ENCODE measurements around the gene CASKIN2. TPM values are rescaled to one million over a fixed set of nuclear protein-coding genes. Genes with fewer than 3 reads are reported as not detected.
"Not testable (repeated sequence)": the region's sequence is repeated elsewhere in the genome, so short reads cannot be mapped to it uniquely, and the experiment has no call there.

Gene CASKIN2
- polyA plus RNA-seq, 1 donor, result 32.0 TPM

DNA sequence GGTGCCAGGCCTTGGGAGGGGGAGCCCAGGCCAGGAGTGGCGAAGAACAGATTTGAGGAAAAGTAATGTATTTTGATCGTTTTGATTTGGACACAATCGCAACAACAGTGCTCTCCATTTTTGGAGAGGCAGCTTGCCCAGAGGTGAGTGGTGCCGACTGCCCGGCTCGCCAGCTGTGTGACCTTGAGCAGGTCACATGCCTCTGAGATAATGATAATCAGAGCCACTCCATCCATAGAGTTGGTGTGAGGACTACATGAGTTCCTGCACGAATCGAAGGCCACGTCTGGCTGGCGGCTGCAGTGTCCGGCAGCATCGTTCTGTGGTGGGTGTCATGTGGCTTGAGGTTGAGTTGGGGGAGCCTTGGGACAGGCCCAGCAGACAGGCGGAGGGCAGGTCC, 30.8 kb upstream of the CASKIN2 start:
- no peak for DNase-seq

DNA sequence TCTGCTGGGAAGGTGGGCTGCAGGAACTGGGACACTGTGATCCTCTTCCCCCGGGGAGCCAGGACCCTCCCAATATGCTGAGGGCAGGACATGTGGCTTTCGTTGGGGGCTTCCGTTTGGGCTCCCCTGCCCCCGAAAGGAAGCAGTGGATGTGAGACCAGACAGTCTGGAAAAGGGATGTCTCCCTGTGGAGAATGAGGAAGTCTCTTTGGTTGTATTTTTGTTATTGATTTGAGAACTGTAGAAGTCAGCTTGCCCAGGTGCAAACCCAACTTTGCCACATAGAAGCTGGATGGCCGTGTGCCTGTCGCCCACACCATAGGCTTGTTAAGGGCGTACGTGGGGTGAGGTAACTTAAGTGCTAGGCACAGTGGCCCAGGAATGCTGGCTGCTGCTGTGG, 28.9 kb upstream of the CASKIN2 start:
- no peak for DNase-seq

DNA sequence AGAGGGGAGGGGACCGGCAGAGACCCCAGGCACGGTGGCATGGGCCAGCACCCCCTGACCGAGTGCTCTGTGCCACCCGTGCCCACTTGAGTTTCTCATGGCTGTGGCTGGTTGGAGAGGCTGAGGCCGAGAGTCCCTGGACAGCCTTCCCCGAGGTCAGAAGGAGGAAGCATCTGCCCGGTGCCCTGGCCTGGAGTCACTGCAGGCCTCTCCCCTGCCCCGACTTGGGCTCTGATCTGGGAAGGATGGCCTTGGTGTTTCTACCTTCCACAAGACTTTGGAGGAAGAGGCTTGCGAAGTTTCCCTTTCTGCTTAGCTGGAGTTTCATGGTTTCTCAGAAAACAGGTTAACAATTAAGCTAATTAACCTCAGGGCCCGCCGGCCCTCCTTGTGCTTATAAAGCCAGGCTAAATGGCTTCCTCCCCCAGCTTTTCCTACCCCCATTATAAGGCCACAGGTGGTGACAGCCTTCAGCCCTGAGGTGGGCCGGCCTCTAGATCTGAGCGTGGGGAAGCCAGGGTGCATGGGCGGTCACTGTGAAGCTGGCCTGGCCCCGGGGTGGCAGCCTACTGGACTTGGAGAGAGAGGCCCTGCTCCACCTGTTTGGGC, 27.5 kb upstream of the CASKIN2 start:
- DNase-seq, result no peak

DNA sequence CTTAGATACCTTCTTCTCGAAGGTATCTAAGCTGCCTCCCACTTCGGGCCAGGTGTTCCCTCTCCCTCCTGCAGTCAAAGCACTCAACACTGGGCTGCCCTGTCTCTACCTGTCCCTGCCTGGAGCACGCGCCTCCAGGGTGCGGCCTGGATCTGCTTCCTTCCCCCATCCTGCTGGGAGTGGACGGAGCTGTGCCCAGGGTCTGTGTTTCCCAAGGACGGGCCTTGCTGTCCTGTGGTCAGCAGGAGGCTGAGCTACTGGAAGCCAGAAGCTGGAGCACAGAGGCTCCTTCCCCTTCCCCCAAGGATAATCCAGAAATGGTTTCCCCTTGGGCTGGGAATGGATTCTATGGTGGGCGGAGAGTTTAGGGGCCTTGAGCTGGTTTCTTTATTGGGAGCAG, 26.9 kb upstream of the CASKIN2 start:
- no peak for DNase-seq

DNA sequence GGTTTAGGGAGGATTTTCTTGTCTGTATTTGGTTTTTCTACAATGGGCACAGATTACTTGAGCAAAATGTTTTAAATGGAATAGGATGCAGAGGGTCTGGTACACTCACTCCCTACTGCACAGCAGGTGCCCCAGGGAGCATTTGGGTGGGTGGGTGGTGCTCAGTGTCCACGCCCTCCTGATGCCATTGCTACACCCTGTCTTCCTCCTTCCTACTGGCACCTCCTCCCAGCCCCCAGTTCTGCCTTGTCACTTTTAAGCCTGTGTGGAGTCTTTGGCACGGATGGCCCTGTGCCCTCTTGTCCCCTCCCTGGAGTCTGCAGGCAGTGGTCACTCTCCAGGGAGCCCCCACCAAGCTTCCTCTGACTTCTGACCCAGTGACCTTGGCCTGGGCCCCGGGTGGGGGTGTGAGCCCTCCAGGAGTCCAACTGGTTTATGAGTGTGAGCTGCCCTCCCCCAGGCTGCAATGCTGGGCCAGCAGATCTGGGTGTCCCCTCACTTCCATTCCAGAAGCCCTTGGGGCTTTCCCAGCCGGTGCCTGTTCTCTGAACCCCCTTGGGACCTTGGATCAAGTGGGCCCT, 25.7 kb upstream of the CASKIN2 start:
- no peak for DNase-seq

DNA sequence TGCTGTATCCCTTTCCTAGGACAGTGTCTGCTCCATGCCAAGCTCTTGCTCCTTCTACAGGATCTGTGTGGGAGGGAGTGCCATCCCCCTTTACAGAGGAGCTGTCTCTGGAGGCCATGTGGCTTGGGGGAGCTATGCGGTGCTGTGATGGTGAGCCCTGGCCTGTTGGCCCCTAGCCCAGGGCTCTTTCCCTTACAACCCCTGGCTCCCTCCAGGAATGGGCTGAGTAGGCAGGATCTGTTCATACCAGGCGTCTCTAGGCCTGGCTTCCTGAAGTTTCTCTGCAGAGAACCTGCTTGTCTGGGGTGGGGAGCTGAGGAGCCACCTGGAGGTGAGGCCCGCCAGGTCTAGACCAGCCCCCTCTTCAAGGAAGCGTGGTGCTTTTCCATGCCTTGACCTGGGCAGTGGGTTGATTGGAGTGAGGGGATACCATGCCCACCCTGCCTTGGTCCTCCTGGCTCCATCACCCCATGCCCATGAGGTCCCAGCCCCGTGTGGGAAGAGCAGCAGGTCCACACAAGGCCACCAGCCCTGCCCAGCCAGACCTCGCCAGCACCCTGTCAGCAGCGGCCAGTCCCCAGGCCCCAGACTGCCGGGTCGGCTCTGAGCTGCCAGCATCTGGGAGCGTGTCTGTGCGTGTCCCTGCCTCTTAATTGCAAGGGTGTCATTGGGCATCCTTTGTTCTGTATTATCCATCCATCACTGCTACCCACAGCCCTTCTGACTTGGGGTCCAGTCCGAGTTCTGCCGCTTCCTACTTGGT, 24.8 kb upstream of the CASKIN2 start:
- DNase-seq, result no peak

DNA sequence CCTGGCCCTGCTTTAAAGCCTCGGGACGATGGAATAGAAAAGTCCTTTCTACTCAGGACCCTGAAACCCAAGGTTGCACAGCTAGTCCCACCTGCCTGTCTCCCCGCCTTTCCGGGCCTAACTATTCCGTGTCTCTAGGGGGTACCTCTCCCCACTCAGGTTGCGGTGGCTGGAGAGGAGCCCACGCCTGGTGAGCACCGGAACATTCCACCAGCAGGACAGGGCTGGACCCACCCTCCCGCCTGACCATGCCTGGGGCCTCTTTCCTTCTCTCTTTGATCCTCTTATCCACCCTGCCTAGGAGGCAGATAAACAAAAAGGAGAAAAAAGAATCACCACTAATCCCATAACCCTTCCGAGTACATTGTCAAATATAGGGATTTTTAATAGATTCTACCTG, 21.0 kb upstream of the CASKIN2 start:
- no peak for DNase-seq

DNA sequence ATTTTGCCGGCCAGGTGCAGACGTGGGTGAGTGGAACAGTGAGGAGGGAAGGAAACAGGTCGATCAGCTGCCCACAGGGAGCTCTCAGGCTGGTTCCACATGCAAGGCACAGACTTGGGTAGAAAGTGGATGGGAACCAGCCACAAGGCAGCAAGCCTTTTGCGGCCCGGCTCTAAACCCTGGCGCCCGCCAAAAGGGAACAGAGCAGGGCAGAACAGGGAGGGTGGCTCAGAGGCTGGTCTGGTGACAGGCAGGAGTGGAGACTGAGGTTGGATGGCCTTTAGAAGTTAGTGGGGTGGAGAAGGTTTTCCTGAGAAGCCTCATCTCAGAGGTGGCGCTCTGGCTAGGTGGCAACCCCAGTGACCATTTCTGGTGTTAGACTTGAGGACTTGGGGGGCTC, 20.5 kb upstream of the CASKIN2 start:
- no peak for DNase-seq

DNA sequence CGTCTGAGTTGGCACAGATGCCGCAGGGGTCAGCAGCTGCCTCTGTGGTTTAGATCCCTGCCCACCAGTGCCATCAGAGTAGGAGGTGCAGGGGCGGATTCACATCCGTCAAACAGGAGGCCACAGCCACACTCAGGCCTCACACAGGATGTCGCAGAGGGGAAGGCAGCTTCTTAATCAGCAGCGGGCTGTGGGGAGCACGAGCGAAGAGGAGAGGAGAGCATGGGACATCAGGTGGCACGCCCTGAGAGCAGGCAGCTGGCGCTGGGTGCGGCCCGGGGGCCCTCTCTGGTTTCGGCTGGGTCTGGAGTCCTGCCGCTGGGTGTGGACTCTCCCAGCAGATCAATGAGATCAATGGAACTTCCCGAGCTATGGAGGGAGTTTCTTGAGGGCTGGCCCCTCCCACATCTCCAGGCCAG, 19.8 kb upstream of the CASKIN2 start:
- no peak for DNase-seq

DNA sequence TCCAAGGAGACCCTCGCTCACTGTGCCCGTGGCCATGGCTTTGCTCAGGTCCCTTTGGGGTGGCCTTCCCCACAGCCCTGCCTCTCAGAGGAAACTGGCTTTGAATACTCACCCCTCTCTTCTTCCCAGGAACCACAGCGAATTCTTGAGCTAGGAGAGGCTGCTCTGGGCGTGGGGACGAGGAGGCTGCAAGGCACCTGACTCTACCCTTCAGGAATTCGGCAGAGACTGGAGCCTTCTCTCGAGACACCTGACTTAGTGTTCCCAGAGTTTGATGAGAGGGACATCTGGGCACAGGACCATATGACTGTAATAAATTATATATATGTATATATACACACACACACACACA, 16.4 kb upstream of the CASKIN2 start:
- no peak for DNase-seq

DNA sequence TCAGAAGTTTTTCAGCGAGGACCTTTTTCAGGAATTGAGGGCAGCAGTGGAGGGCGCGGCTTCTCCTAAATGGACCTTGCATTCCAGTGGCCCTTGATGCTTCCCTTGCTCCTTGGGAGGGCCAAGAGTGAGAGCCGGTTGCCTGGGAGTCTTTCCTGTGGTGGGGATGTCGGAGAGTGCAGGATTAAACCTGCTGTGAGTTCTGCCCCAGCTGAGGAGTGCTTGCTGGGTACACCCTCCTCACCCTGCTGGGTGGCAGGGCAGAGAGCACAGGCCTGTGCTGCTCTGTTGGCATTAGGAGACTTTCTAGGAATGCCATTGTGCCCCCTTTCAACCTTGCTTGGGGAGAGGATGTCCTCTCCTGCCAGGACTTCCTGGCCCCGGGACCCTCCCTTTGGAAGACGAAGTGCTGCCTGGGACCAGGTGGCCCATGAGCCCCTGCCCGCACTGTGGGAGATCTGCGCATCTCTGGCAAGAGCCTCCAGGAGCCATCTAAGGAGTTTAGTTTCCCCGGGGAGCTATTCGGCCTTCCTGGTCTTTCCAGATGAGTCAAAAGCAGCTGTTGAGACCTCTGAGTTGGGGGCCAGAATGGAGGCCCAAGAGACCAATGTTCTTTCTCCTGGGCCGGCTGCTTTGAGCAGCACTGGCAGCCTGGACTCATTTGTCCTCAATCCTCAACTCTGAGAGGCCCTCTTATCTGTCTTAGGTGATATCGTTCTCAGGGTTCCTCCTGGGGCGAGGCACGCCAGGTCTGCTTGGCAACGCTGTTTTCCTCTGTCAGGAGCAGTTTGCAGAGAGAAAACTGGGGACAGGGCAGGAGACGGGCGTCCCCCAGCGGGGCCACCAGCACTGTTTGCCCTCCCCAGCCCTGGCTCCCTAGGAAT, 15.7 kb upstream of the CASKIN2 start:
- DNase-seq, result no peak

DNA sequence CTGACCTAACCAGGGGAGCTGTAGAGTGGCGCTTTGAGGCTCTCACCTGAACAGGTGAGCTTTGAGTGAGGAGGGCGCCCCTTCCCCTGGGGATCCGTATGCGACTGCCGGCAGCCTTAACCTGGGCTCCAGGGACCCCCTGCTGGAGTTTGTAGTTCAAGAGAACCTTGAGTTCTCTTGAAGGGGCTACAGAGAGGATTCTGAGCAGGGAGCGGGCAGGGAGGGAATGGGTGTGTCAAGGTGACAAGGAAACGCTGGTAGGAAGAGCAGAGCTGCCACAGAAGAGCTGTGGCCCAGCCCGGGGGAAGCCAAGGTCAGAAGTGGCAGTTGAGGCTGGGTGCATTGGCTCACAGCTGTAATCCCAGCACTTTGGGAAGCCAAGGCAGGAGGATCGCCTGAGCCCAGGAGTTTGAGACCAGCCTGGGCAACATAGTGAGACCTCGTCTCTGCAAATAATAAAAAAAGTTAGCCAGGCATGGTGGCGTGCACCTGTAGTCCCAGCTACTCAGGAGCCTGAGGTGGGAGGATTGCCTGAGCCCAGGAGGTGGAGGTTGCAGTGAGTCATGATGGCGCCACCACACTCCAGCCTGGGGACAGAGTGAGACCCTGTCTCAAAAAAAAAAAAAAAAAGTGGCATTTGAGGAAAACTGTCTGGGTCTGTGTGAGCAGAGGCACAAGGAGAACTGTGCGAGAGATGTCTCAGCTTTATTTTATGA, 11.4 kb upstream of the CASKIN2 start:
- DNase-seq, result no peak

DNA sequence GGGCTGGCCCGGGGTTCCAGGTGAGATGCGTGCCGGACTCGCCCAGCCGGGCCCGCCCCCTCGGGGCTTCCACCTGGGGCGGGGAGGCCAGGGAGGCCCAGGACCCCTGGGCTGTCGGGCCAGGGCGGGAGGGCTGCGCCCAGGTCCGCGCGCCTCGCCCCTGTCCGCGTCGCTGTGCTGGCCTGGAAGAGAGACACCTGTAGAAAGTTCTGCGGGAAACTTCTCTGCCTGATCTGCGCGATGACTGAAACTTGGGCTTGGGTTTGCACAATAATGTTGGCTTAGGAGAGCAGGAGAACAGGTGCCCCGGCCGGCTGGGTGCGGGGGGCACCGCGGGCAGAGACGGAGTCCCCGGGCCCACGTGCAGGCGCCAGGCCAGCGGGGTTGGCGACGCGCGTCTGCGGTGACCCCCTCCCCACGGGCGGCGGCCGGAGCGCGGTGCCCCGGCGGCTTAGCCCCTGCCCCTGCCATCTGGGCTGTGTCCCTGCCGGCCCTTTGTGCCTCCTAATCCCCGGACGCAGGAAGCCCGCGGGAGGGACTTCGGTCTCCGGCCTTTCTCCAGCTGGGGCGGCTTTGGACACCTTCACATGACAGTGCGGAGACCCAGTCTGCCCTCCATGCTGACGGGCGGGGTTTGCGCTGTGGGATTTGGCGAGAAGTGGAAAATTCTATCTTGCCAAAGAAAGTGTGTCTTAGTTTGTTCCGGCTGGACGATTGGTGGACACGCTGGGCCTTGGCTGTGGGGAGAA, 10.6 kb upstream of the CASKIN2 start:
- no peak for DNase-seq

DNA sequence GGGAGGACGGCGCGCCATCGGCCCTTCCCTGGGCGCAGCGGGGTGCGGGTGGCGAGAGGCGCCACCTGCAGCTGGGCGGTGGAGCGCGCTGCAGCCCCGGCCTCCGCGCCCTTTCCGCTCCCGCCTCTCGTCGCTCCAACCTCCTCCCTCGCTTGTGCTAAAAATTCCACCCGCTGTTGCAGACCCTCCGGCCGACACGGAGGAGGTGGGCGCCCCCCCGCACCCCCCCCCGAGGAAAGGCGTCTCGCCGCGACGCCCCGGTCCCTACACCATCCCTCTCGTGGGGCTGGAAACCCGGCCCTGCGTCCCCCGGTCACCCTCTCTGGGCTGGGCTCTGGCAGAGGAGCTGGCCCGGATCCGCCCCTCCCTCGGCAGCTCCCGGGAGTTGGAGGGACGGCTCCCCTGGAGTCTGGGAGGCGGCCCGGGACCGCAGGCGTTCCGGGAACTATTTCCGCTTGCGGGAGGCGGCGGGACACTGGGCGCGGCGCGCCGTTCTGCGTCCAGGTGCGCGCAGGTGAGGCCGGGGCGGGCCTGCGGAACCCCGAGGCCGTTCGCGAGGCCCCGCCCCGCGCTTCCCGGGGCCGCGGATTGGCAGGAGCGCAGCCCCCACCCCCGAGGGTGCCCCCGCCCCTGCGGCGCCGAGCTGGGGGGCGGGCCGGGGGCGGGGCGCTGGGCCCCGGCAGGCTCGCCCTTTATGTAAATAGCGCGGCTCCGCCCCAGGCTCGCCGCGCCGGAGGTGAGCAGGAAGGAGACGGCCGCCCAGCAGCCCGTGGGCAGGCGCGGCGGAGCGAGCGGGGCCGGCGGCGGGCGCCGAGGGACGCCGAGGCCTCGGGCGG, 9.9 kb upstream of the CASKIN2 start, which contains the start of gene LLGL2:
TSS of gene LLGL2 (plus strand) at position 728 of the 836 bp plus-strand sequence. CDS start 17,730 bp downstream, outside the sequence.
- DNase-seq, result peak; percentile 53

DNA sequence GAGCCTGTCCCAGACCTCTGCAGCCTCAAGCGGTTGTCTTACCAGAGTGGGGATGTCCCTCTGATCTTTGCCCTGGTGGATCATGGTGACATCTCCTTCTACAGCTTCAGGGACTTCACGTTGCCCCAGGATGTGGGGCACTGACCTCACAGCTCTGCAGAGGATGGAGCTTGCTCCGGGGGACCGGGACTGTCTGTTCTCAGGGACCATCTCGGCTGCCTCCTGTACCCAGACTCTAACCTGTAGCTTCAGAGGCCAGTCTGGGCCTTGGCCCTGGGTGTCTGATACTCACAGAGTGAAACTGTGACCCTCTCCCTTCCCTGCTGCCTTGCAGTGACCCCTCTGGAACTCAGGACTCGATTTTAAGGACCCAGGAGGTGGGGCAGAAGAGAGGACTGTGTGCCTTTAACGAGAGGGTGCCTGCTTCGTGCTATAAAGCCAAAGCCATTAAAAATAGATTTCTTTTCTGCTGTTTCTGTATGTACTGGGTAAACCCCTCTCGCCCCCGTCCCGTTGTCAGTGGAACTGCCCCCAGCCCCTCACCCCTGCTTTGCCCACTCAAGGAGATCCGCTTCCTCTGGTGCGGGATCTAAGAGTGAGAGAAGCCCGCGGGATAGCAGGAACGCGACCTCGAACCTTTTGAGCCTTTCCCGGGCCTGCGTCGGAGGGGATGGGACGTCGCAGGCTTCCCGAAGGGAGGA, 9.1 kb upstream of the CASKIN2 start:
- DNase-seq, result no peak

DNA sequence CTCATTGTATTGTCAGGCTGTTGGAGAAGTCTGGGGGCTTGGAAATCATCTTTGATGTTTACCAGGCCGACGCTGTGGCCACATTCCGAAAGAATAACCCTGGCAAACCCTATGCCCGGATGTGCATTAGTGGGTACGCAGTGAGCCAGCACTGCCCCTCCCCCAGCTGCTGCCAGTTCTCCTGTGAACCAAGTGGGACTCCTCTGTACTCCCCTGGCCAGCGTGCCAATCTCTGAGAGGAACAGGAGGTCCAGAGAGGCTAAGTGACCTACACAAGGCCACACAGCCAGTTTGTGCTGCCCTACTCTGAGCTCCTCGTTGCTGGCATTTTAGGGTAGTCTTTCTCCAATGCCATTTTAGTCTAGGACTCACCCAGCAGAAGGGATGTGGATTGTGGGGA, 8.3 kb upstream of the CASKIN2 start:
- DNase-seq, result no peak

DNA sequence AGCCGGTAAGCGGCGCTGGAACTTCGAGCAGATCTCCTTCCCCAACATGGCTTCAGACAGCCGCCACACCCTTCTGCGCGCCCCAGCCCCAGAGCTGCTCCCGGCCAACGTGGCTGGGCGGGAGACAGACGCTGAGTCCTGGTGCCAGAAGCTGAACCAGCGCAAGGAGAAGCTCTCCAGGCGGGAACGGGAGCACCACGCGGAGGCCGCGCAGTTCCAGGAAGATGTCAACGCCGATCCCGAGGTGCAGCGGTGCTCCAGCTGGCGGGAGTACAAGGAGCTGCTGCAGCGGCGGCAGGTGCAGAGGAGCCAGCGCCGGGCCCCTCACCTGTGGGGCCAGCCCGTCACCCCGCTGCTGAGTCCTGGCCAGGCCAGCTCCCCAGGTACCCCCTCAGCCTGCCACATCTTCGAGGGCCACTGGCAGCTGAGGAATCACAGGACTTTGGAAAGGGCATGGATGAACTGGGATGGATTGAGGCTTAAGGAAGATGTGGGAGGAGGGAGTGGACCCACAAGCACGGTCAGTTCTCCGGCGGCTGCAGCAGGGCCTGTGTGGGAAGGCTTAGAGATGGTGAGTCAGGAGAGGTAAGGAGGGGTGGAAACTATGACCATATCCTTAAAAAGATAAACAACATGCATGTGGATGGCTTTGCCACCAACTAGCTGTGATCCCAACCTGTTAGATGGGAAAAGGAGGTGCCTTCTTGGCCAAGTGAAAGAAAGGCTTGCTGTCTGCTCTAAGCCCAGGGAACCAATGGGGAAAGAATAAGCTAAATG, 6.8 kb upstream of the CASKIN2 start:
- no peak for DNase-seq

DNA sequence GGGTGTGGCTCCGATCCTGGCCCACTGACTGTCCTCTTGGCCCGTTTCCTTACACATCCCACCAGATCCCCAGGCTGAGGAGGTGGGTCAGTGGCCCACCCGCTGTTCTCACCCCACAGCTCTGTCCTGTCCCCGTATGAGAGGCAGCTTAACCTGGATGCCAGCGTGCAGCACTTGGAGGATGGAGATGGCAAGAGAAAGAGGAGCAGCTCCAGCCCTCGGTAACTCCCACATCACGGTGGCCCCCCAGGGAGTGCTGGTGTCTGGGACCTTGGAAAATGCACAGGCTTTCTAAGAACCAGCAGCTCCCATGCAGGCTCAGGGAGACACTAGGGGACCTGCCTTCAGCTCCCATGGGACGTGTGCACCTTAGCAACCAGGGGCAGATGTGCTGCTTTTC, 6.0 kb upstream of the CASKIN2 start:
- DNase-seq, result no peak

DNA sequence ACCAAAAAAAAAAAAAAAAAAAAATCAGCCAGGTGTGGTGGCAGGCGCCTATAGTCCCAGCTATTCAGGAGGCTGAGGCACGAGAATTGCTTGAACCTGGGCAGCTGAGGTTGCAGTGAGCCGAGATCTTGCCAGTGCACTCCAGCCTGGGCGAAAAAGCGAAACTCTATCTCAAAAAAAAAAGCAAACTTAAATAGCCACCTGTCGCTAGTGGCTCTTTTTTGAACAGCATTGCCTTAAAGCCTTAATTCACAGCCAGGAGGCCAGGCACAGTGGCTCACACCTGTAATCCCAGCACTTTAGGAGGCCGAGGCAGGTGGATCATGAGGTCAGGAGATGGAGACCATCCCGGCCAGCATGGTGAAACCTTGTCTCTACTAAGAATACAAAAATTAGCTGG, 5.1 kb upstream of the CASKIN2 start:
- DNase-seq, result not testable (repeated sequence)
